Testis (tissue), 2 donors: ENCODE measurements around the gene PITPNC1.

Source experiments
- CTCF ChIP-seq, 3 experiments: fragments of 450-650 bp in 2 of 3; fragments of 200-600 bp in 1 of 3; sonication (generic) in 1 of 3; IDR thresholded peaks; one replicate each; pipeline ENCODE4 v1.5.1; 2016 to 2019; ENCODE audit warnings: antibody characterized with exemption in 3 of 3, mild to moderate bottlenecking in 2 of 3, moderate library complexity in 1 of 3
- POLR2A ChIP-seq: fragments of 450-650 bp; IDR thresholded peaks from one replicate; pipeline ENCODE4 v1.6.1; 2017; ENCODE audit warnings: antibody characterized with exemption, mild to moderate bottlenecking, moderate library complexity

GRCh38 chr17:67461876-67462275, 84.8 kb downstream of the PITPNC1 start:
- TF ChIP-seq CTCF (IDR thresholded peaks at IDR 0.05) (no peak), POLR2A (no peak)
